Glutamatergic neuron (in vitro differentiated cells): ENCODE results near the gene SEMA4G. TPM values are rescaled to one million over a fixed set of nuclear protein-coding genes. Genes with fewer than 3 reads are reported as not detected.

Source experiments
- DNase-seq: peaks from one replicate; pipeline ENCODE4 v3.0.0; 2022
- H3K27ac Mint-ChIP-seq: one replicate; pipeline ENCODE4 v1.8.0; 2020; ENCODE audit warnings: mild to moderate bottlenecking, mixed read lengths, inconsistent platforms; ENCODE audit not compliant: unreplicated experiment
- H3K27me3 Mint-ChIP-seq: one replicate; pipeline ENCODE4 v1.8.0; 2020; ENCODE audit warnings: mild to moderate bottlenecking, moderate library complexity, mixed read lengths, inconsistent platforms; ENCODE audit not compliant: unreplicated experiment
- H3K36me3 Mint-ChIP-seq: one replicate; pipeline ENCODE4 v1.8.0; 2020; ENCODE audit warnings: mild to moderate bottlenecking, mixed read lengths, inconsistent platforms; ENCODE audit not compliant: unreplicated experiment
- H3K4me1 Mint-ChIP-seq: one replicate; pipeline ENCODE4 v1.8.0; 2020; ENCODE audit warnings: mild to moderate bottlenecking, low read depth, mixed read lengths, inconsistent platforms; ENCODE audit not compliant: unreplicated experiment
- H3K4me3 Mint-ChIP-seq: one replicate; pipeline ENCODE4 v1.8.0; 2020; ENCODE audit warnings: mild to moderate bottlenecking, mixed read lengths, inconsistent platforms; ENCODE audit not compliant: unreplicated experiment
- H3K9me3 Mint-ChIP-seq: one replicate; pipeline ENCODE4 v1.8.0; 2020; ENCODE audit warnings: mild to moderate bottlenecking, moderate library complexity, mixed read lengths, inconsistent platforms; ENCODE audit not compliant: unreplicated experiment
- CTCF ChIP-seq: fragments of 200-600 bp; sonication (generic); IDR thresholded peaks from one replicate; pipeline ENCODE4 v1.5.0; 2021; ENCODE audit not compliant: partially characterized antibody, unreplicated experiment
- total RNA-seq: library from RNA; stranded (reverse); fragmentation: NEBNext Ultra II Directional; extraction: Animal tissue kit (Norgen Biotek cat#: 25700); gene quantifications from one replicate; pipeline ENCODE4 v1.2.1, GENCODE V29; 2021; ENCODE audit not compliant: unreplicated experiment

The SEMA4G gene
- total RNA-seq, 1 donor from 2014 or later: 46.9 TPM

GRCh38 chr10:100984672-100985177 is 15.4 kb downstream of the SEMA4G start:
- peaks cover 13% of the 10 kb centered on the region for H3K27me3 Mint-ChIP-seq
- TF ChIP-seq CTCF: no peak
- H3K9me3 Mint-ChIP-seq: peaks cover 5% of the 10 kb centered on the region
- peaks cover 7% of the 10 kb centered on the region for H3K4me1 Mint-ChIP-seq
- DNase-seq: no peak
- H3K27ac Mint-ChIP-seq: no peak overlapping the region
- H3K4me3 Mint-ChIP-seq: no peak overlapping the region
- no peaks in the 10 kb centered on the region for H3K36me3 Mint-ChIP-seq

GRCh38 chr10:100985336-100985735 is 16.0 kb downstream of the SEMA4G start:
- TF ChIP-seq CTCF: no peak
- H3K36me3 Mint-ChIP-seq: no peaks in the 10 kb centered on the region
- peaks cover 5% of the 10 kb centered on the region for H3K9me3 Mint-ChIP-seq
- H3K27ac Mint-ChIP-seq: peak overlapping the region; percentile 21
- peaks cover 11% of the 10 kb centered on the region for H3K27me3 Mint-ChIP-seq
- no peak for DNase-seq
- peaks cover 7% of the 10 kb centered on the region for H3K4me1 Mint-ChIP-seq
- no peak overlapping the region for H3K4me3 Mint-ChIP-seq

GRCh38 chr10:100986623-100986951 is 17.3 kb downstream of the SEMA4G start:
- TF ChIP-seq CTCF: no peak
- no peaks in the 10 kb centered on the region for H3K36me3 Mint-ChIP-seq
- peaks cover 7% of the 10 kb centered on the region for H3K4me1 Mint-ChIP-seq
- H3K27me3 Mint-ChIP-seq: peaks cover 10% of the 10 kb centered on the region
- H3K27ac Mint-ChIP-seq: no peak overlapping the region
- peaks cover 5% of the 10 kb centered on the region for H3K9me3 Mint-ChIP-seq
- H3K4me3 Mint-ChIP-seq: peak overlapping the region; percentile 99
- no peak for DNase-seq

GRCh38 chr10:100986952-100987684 is 17.8 kb downstream of the SEMA4G start, which contains the start of the genes MRPL43 and TWNK:
MRPL43 (minus strand) TSS chr10:100987497; CDS start chr10:100987443, 54 bp downstream.
TWNK (plus strand) TSS chr10:100987543; CDS start chr10:100988211, 668 bp downstream.
- TF ChIP-seq CTCF: no peak
- Mint-ChIP-seq H3K4me1 (peaks cover 7% of the 10 kb centered on the region), H3K36me3 (no peaks in the 10 kb centered on the region), H3K9me3 (peaks cover 5% of the 10 kb centered on the region), H3K27me3 (peaks cover 10% of the 10 kb centered on the region), H3K27ac (peak within 1 kb of the TSS; percentile 83), H3K4me3 (peak within 1 kb of the TSS; percentile 99)
- peak; percentile 90 for DNase-seq

GRCh38 chr10:100987685-100988049 is 18.4 kb downstream of the SEMA4G start:
- H3K9me3 Mint-ChIP-seq: peaks cover 5% of the 10 kb centered on the region
- DNase-seq: no peak

More at GRCh38 chr10:100987685-100988049, 18.4 kb downstream of the SEMA4G start:
- no peak for TF ChIP-seq CTCF
- Mint-ChIP-seq H3K27me3 (peaks cover 5% of the 10 kb centered on the region), H3K27ac (peak overlapping the region; percentile 83), H3K4me3 (peak overlapping the region; percentile 99), H3K4me1 (peaks cover 7% of the 10 kb centered on the region), H3K36me3 (no peaks in the 10 kb centered on the region)
